GM21390 (cell line): ENCODE results near the gene IRX3.

Source experiments
- ATAC-seq: cut with Tn5 transposase; IDR thresholded peaks from one replicate; pipeline ENCODE4 v1.9.1; 2021; ENCODE audit not compliant: unreplicated experiment

The IRX3 gene

DNA sequence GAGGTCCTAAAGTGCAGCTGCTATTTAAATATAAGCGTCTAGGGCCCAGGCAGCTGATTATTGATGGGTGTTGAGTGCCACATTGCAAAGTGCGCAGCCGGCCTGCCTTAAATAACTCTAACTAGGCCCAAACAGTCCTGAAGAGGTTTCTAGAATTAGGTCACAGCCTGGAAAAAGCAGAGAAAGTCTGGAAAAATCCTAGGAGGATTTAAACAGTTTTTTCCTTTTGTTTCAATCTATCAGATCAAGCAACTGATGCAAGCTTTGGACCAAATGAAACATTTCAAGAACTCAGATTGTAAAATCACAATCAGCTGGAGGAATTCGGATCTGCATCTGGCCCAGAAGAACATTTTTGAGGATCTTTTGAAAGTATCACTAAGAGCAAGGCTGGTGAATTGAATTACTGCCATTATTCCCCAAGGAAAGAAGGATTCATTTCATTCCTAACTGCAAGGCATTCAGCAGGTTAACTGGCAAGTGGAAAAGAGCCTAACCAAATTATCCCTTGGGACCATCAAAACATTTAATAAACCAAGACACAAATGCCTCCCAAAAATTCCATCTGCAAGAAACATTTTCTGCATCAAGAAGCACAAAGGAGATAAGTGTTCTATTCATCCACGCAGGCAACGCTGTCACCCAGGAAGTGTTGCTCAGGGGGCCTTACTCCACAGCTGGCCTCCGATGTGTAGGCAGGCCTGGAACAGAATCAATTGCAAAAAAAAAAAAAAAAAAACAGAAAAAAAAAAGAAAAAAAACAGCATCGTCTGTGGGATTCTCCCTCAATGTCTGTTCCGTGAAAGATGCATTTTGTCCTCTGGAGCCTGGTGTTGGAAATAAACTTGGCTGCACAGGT is 46.1 kb downstream of the IRX3 start:
- no peak for ATAC-seq

DNA sequence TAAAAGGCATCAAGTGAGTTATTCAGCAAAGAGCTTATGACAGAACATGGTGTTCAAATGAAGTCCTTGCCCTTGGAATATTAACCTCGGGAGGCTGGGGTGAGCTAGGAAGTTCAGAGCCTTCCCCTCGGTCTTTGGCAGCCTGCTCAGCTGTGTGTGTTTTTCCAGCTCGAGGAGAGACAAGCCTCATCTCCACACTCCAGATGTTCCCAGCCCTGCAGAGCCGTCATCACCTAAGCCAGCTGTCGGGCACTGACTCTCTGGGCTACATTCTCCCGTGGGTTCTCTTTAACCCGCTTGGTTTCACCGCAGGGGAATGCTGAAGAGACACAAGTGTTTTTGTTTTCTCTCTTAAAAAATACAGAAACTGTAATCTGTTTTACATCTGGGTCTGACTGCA is 47.1 kb downstream of the IRX3 start:
- ATAC-seq = no peak

DNA sequence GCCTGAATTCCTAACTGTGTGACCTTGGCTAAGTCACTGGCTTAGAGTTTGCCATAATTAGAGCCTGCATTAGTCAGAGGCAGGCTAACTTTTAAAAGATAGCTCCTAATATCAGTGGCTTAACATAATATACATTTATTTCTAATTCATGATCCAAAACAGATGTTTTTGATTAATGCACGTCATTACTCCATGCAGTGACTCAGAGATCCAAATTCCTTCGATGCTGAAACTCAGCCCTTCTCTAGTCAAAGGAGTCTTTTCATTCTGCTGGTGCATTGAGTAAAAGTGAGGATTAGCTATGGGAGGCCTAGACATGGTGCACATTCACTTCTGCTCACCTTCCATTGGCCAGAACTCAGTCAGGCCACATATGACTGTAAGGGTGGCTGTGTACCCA is 49.8 kb downstream of the IRX3 start:
- ATAC-seq = no peak

DNA sequence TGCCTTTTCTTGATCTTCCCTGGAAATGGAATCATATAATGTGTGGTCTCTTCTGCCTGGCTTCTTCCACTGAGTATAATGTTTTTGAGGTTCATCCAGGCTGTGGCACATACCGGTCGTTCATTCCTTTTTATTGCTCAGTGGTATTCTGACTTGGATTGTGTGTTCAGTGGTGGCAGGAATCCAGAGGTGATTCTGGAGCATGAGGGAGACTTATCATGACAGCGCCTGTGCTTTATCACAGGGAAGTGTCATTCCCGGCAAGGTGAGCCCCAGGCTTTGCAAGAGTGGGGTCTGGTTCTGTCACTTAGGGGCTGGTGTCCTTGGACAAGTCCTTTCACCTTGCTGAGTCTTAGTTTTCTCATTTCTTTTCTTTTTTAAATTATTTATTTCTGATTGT is 53.0 kb downstream of the IRX3 start:
- ATAC-seq = no peak
